M059J (cell line): ENCODE data around the gene HRH1. TPM values are rescaled to one million over a fixed set of nuclear protein-coding genes. Genes with fewer than 3 reads are reported as not detected.

Source experiments
- DNase-seq: peaks from one replicate; pipeline ENCODE4 v3.0.0-alpha.2; 2012; ENCODE audit warnings: low read depth
- total RNA-seq: library from RNA; depleted of rRNA; stranded (reverse); fragments of >200 nt; shearing (Covaris generic); gene quantifications from 2 replicates; pipeline ENCODE4 v1.2.3, GENCODE V29; 2014

The HRH1 gene
- total RNA-seq, 1 experiment from 2014 or later: 21.8 TPM

DNA sequence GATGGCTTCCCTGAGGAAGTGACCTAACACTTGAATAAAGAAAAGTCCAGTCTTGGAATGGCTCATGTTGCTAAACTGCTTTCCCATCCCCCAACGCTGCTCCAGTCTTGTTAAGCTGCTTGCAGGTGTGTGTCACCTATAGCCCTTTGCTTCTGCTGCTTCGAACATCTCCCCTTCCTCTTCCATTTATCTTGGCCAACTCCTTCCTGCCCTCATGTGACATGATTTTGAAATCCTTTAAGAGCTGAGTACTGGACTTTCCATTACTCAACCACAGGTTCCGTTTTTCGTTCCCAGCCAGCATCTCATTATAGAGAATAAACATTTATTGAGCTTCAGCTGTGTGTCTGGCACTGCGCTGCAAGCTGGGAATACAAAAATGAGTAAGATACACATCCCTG is 119.6 kb downstream of the HRH1 start:
- DNase-seq: no peak

DNA sequence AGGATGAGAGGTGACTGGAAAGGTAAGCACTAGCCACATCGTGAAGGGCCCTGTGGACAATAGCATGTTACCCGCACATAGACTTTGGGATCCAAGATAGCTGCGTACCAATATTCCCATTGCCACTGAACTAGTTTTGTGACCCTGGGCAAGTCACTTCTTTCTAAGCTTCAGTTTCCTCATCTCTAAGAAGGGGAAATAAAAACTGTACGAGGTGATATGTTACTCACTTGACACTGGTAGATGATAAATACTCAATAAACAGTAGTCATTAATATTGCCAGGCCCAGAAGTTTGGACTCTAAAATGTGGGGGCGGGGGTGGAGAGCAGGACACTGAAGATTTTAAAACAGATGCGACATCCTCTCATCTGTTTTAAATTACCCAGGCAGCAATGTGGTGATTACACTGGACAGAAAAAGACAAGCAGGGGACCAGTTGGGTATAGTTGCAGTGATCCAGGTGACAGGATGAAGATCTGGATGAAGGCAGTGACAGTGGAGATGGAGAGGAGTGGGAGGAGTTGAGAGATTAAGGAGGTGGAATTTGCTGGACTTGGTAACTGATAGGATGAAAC is 120.4 kb downstream of the HRH1 start:
- no peak for DNase-seq

- no peak for DNase-seq
These were observed 121.6 kb downstream of the HRH1 start for GRCh38 chr3:11275926-11276325.

DNA sequence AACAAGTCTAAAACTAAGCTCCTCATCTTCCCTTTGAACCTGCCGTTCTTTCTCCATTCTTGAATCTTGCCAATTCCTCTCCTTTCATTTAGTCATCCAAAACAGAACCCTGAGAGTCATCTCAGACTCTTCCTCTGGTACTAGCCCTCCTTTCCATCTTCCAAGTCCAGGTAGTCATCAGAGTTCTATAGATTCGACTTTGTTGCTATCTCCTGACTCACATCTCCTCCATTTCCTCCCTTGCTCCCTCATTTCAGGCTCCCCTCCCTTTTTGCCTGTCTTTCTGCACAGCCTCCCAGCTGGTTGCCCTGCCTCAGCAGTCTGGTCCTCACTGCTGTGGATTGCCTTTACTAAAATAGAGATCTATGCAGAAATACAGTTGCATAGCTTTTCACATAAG is 122.6 kb downstream of the HRH1 start:
- no peak for DNase-seq

DNA sequence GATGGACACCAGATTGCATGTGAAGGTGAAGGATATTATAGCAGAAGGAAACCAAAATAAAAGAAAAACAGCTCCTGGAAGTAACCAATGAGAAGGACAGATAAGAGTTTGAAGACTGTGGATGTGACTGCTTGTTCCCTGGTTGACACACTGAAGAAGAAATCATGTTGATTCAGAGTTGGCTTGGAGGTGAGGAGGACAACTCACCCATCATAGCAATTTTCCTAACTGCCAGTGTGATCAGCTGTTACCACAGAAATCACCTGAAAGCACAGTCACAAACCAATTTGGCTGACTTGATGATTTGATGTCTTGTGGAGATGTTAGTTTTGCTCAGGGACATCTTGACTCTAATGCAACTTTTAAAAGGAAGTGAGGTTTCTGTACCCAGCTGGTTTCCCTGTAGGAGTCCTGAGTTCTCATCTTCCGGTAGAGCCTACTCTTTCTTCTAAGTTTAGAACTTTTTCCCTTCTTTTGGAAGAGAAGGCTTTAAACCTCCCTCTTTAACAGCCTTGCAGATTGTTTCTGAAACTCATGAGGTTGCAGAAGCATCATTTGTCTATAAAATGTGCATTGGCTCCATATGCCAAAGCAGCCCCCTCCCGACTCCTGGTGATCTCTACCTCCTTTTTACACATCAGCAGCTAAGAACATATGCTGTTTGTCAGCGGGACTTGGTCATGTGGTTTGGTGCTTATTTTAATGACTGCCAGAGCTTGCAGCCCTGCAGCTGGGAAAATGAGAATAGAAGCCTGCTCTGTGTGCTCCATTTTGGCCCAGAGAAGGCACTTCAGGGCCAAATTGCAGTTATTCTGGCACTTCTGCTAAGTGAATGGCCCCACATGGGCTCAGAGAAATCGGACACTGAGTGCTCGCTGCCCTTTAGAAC is 128.2 kb downstream of the HRH1 start:
- DNase-seq: no peak

DNA sequence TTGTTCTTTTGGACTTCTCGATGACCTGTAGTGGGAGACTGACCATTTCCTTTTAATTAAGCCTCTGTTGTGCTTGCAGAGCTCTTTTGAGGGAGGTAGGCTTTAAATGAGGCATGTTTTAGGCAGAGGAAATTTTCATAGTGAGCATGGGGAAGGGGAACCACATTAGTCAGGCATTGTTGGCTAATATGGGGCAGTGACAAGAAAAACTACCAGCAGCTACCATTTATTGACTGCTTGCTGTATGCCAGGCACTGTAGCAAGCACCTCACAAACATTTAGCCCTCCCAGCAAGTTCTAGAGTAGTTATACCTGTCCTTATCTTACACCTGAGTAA is 128.8 kb downstream of the HRH1 start:
- no peak for DNase-seq

DNA sequence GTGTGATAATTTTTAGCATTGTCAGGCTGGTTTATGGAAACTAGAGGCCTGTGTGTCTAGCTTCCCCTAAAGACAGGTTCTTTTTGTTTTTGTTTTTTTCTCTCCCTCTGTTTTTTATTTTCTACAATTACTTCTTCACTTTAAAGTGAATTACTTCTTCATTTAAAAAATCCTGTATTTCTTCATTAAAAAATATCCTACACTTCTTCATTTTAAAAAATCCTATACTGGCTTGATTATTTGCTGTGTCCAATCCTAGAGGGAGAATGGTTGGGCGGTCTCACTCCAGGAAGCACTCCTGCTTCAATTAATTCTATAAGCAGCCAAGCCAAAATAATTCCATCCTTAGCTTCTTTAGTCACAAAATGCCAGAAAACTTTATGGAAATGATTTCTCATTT is 129.7 kb downstream of the HRH1 start:
- no peak for DNase-seq

- no peak for DNase-seq
These were observed 131.2 kb downstream of the HRH1 start for GRCh38 chr3:11285471-11285870.

GRCh38 chr3:11287404-11287803 is 133.1 kb downstream of the HRH1 start:
- no peak for DNase-seq

- DNase-seq: peak; percentile 65
These were observed 133.8 kb downstream of the HRH1 start for GRCh38 chr3:11288021-11288491.

DNA sequence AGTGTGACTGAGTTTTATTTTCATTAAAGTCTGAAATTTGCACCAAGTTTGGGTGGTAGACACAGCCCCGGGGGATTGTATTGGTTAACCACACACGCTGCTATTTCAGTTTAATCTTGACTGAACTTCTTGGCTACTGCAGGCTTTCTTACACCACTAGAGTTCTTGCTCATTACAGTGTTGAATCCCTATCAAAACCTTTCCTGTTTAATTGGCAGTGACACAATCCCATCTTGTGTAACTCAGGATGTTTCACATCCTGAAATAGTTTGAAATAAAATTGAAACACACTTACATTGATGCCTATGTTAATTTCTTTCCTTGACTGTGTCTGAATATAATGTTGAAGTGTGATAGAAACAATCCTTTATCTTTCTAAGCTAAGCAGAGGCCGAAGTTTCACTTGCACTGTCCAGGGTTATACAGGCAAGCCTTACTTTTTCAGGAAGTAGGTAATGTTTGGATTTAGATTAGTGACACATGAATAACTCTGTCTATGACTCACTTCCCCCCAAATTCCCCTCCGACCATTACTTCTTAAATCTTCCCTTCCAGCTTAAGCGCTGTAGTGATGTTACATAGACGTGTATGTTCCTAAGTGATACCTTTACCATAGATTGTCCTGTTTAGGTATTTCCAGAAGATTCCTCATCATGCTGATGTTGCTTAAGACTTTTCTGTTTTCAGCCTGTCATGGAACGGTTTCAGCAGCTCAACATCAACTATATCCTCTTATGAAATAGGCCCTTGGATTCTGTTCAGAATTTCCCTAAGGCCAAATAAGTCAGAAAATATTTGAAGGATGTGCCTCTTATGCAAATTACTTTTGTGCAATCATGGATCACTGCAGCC is 134.7 kb downstream of the HRH1 start:
- peak; percentile 89 for DNase-seq

DNA sequence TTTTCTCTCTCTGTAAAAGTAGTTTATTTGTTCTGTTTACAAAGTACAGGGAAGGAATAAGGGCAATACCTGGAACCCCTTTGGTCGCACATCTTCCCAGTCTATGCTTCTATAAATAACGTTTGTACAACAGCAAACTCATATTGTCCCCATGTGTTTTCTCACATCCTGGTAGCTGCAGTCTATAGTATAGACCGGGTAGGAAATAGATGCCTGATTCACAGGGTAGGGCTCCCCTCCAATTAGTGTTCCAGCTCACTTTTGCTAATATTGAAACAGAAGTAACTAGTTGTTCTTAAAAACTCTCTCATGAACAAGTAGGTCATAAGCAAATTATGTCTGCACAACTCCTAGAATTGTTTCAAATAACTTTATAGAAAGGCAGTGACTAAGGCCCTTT is 135.6 kb downstream of the HRH1 start:
- DNase-seq: no peak

DNA sequence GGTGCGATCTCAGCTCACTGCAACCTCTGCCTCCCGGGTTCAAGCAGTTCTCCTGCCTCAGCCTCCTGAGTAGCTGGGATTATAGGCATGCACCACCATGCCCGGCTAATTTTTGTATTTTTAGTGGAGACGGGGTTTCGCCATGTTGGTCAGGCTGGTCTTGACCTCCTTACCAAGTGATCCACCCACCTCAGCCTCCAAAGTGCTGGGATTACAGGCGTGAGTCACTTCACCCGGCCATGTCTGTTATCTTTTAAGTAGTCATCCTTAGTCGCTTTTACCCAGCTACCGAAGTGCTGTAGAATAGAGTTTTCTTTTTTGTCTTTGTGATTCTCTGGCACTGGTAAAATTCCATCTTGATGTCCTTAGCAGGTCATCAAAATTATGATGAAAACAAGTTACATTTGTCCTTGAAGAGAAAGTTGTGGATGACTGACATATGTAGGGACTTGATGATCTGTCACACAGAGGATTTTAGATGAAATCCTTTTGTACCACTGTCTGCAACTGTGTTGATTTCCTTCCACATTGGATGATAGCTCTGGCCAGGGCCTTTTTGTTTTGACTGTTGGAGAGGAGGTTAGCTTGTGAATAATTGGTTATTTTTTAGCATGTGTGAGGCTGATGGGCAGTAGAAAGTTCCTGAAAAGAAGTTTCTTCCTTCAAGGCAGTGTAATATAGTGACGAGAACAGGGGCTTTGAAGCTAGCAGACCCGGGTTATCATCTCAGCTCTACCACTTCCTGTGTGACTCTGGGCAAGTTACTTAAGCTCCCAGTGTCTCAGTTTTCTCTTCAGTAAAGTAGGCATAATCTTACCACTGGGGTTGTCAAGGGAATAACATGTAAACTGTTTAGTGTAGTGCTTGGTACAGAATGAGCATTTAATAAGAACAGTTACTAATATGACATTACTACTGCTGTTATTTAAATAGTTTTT is 136.7 kb downstream of the HRH1 start:
- DNase-seq: peak; percentile 78

DNA sequence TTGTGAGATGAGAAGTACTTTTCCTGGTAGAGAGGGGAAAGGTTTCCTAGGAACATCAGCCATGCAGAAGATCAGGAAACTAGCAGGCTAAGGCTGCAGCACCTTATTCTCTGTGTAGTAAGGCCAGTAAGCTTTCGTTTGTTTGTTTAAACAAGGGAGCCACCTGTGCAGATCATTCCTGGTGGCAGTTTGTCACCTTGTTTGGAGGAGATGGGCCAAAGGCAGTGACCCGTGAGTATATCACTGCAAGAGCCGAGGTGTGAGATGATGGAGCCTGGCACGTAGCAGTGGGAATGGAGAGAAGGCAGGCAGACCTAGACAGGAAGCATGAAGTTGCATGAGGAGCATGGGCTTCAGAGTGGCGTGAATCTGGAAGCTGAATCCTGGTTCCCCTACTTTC is 137.5 kb downstream of the HRH1 start:
- peak; percentile 20 for DNase-seq

GRCh38 chr3:11297126-11297525 is 142.8 kb downstream of the HRH1 start:
- no peak for DNase-seq

DNA sequence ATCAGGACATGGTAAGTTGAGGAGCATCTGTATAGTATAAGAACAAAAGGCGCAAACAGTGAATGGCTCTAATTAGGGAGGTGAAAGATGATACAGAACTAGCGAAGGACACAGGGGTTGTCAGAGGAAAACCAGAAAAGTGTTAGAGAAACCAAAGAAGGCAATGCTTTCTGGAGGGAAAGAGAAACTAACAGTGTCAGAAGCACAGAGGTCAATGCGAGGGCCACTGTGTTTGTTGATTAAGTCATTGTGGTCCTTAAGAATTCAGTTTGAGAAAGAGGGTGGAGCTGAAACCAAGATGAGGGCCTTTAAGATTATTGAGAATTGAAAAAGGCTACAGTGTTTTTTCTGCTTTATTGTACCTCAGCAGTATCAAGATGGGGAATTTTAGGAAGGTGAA is 146.7 kb downstream of the HRH1 start:
- peak; percentile 48 for DNase-seq

DNA sequence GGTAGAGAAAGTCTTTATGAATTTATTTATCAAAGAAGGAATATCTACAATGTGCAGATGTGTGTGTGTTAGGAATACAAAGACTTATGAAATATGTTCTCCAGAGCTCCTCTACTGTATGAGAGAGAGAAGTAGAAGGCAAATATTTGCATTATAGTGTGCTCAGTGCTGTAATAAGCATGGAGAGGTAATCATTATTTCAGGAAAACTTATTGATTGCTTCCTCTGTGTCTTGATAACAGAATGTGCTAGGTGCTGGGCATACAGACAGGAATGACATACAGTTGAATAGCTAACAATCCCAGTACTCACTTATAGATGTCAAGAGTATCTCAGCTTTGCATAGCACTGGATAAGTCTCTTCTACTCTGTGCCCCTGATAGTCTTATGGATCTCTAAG is 148.2 kb downstream of the HRH1 start:
- no peak for DNase-seq

DNA sequence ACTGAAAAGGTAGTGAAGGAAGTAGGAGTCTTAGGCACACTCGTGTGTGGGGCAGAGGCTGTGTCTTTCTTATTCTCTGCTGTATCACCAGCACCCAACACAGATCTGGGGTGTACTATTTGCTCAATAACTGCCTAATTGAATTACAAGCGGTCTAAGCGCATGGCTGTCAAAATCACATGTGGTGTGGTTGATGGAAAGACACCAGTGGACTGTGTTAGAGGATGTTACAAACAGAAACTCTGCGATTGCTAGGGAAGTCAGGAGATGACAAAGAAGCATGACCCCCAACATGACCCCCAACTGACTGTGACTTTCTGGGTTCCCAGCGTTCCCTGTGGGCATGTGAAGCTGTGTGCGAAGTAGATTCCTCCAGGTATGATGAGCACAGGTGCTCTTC is 149.9 kb downstream of the HRH1 start:
- DNase-seq: no peak

DNA sequence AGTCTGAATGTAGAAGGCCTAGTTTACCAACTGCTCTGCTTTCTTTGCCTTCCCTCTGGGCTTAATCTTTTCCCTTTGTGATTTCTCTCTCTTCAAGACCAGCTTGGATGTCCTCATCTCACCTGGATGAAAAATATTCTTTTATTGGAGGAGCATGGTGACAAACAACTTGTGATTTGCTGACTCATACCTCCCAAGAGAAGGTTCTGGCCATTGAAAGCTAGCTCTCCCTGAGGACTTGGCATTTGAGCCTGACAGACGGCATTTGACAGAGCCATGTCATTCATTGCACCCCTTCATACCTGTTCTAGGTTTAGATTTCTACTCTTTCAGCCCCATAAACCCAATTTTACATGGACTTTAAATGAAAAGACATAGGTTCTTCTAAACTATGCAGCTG is 151.2 kb downstream of the HRH1 start:
- peak; percentile 55 for DNase-seq

GRCh38 chr3:11306817-11307589 is 152.7 kb downstream of the HRH1 start:
- DNase-seq: peak; percentile 30
